GM20000 (cell line): ENCODE measurements around the gene TLE7.

Source experiments
- DNase-seq: peaks from one replicate; pipeline ENCODE4 v3.0.0; 2012; ENCODE audit warnings: low spot score
- CTCF ChIP-seq: IDR thresholded peaks from 2 replicates; pipeline ENCODE4 v1.5.1; 2012; ENCODE audit warnings: mild to moderate bottlenecking, control low read depth; ENCODE audit errors: extremely low read depth, missing control alignments

The TLE7 gene

GRCh38 chr16:71389330-71389729 lies 52.5 kb downstream of the TLE7 start:
- no peak for TF ChIP-seq CTCF
- DNase-seq = no peak

GRCh38 chr16:71387045-71387871 lies 54.6 kb downstream of the TLE7 start:
- no peak for DNase-seq
- no peak for TF ChIP-seq CTCF

GRCh38 chr16:71384073-71384724 lies 57.7 kb downstream of the TLE7 start:
- DNase-seq = no peak
- TF ChIP-seq CTCF = no peak

- DNase-seq = no peak
- TF ChIP-seq CTCF = no peak
Measured at GRCh38 chr16:71383054-71383773, 58.6 kb downstream of the TLE7 start.

GRCh38 chr16:71380831-71381230 lies 61.0 kb downstream of the TLE7 start:
- DNase-seq = no peak
- no peak for TF ChIP-seq CTCF
